SK-N-DZ (cell line): Measurements from ENCODE around the gene NYAP1. TPM values are rescaled to one million over a fixed set of nuclear protein-coding genes. Genes with fewer than 3 reads are reported as not detected.
"Not testable (repeated sequence)": the region's sequence is repeated elsewhere in the genome, so short reads cannot be mapped to it uniquely, and the experiment has no call there.

ENCODE experiments used
- DNase-seq: peaks from one replicate; pipeline ENCODE4 v3.0.0-alpha.2; 2015; ENCODE audit warnings: low spot score
- polyA plus RNA-seq, 2 experiments: library from polyadenylated mRNA; depleted of rRNA; stranded (reverse); fragments of >200 nt; gene quantifications; 2 replicates each; pipeline ENCODE4 v1.2.3, GENCODE V29; 2014

Gene NYAP1
- 3.8 and 8.3 TPM in 2 replicates for polyA plus RNA-seq (2014; cell fraction: cytosol; rRNA removed)
- polyA plus RNA-seq (2014; cell fraction: nucleus; rRNA removed): 4.8 and 8.2 TPM in 2 replicates

- peak; percentile 61 for DNase-seq
Measured at GRCh38 chr7:100483722-100484672, at the start of gene NYAP1. Gene NYAP1 (plus strand): TSS chr7:100483927. CDS start chr7:100485312, 1,385 bp downstream.

- no peak for DNase-seq
Measured at GRCh38 chr7:100434297-100435144, 49.2 kb upstream of the NYAP1 start.

- DNase-seq: no peak
Measured at GRCh38 chr7:100435401-100436304, 48.1 kb upstream of the NYAP1 start.

GRCh38 chr7:100437150-100438100 lies 46.3 kb upstream of the NYAP1 start:
- DNase-seq: no peak

- no peak for DNase-seq
Measured at GRCh38 chr7:100438172-100438571, 45.6 kb upstream of the NYAP1 start.

GRCh38 chr7:100438731-100439130 lies 45.0 kb upstream of the NYAP1 start:
- not testable (repeated sequence) for DNase-seq

- not testable (repeated sequence) for DNase-seq
Measured at GRCh38 chr7:100439244-100439643, 44.5 kb upstream of the NYAP1 start.

GRCh38 chr7:100441641-100442535 lies 41.8 kb upstream of the NYAP1 start:
- no peak for DNase-seq

- DNase-seq: no peak
Measured at GRCh38 chr7:100443096-100443840, 40.5 kb upstream of the NYAP1 start.

GRCh38 chr7:100444311-100445278 lies 39.1 kb upstream of the NYAP1 start:
- no peak for DNase-seq

- no peak for DNase-seq
Measured at GRCh38 chr7:100446040-100446439, 37.7 kb upstream of the NYAP1 start.

- not testable (repeated sequence) for DNase-seq
Measured at GRCh38 chr7:100447363-100447762, 36.4 kb upstream of the NYAP1 start.

GRCh38 chr7:100449190-100449795 lies 34.4 kb upstream of the NYAP1 start:
- DNase-seq: no peak

- no peak for DNase-seq
Measured at GRCh38 chr7:100452513-100452912, 31.2 kb upstream of the NYAP1 start.

- DNase-seq: not testable (repeated sequence)
Measured at GRCh38 chr7:100453854-100454253, 29.9 kb upstream of the NYAP1 start.

GRCh38 chr7:100455206-100455605 lies 28.5 kb upstream of the NYAP1 start:
- DNase-seq: no peak
